ENCODE measurements around the gene CWC27.

DNA sequence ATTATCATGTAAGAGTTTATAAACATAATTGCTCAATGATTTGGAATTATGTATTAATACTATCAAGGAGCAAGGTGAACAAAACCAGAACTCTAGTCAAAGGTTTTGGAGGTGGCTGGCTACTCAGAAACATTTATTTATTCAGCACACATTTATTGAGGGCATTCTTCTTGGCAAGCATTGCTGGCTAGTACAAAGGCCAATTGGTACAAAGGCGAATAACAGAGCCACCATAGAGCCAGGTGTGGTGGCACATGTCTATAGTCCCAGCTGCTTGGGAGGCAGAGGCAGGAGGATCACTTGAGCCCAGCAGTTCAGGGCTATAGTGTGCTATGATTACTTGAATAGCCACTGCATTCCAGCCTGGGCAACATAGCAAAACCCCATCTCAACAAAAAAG is 242.1 kb downstream of the CWC27 start:
- no peak for TF ChIP-seq CTCF (IDR thresholded peaks at IDR 0.05)
- no peak for TF ChIP-seq POLR2A (IDR thresholded peaks at IDR 0.05)

Data from body of pancreas (tissue), 4 donors.